Gastrocnemius medialis (tissue), 4 donors: ENCODE data around the gene DMTF1.

Source experiments
- POLR2A ChIP-seq, 2 donors: fragments of 450-650 bp; IDR thresholded peaks; one replicate each; pipeline ENCODE4 v1.6.1; 2017; ENCODE audit warnings: antibody characterized with exemption in 2 of 2, mild to moderate bottlenecking in 2 of 2, moderate library complexity in 2 of 2
- TF ChIP-seq, protein P1 (sequence below), 5 experiments: fragments of 450-650 bp in 3 of 5; fragments of 200-600 bp in 2 of 5; sonication (generic) in 2 of 5; IDR thresholded peaks in 4 of 5; conservative IDR thresholded peaks in 1 of 5; 1 replicate in 4 of 5; 2 replicates in 1 of 5; pipeline ENCODE4 v1.5.1; 2016 to 2019; ENCODE audit warnings: antibody characterized with exemption in 5 of 5, mild to moderate bottlenecking in 3 of 5, moderate library complexity in 3 of 5

- TF ChIP-seq POLR2A (IDR thresholded peaks at IDR 0.05), result no peak
- TF ChIP-seq, protein P1, sequence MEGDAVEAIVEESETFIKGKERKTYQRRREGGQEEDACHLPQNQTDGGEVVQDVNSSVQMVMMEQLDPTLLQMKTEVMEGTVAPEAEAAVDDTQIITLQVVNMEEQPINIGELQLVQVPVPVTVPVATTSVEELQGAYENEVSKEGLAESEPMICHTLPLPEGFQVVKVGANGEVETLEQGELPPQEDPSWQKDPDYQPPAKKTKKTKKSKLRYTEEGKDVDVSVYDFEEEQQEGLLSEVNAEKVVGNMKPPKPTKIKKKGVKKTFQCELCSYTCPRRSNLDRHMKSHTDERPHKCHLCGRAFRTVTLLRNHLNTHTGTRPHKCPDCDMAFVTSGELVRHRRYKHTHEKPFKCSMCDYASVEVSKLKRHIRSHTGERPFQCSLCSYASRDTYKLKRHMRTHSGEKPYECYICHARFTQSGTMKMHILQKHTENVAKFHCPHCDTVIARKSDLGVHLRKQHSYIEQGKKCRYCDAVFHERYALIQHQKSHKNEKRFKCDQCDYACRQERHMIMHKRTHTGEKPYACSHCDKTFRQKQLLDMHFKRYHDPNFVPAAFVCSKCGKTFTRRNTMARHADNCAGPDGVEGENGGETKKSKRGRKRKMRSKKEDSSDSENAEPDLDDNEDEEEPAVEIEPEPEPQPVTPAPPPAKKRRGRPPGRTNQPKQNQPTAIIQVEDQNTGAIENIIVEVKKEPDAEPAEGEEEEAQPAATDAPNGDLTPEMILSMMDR (IDR thresholded peaks at IDR 0.05 in 4 of 5, conservative IDR thresholded peaks at IDR 0.05 in 1 of 5), result no peak
These were observed 45.2 kb upstream of the DMTF1 start for GRCh38 chr7:87106974-87107612.
